ENCODE results near the gene SHROOM3. TPM values are rescaled to one million over a fixed set of nuclear protein-coding genes. Genes with fewer than 3 reads are reported as not detected.
A peak's percentile ranks its signal among the peaks of the same experiment; 100 is the strongest.

The SHROOM3 gene
- total and polyA plus RNA-seq, 7 donors, result 5.1 to 71.0 (median 28.2) TPM

- DNase-seq, result no peak
- Histone ChIP-seq H3K27me3 (no peaks in the 10 kb centered on the region), H3K9me3 (no peaks in the 10 kb centered on the region), H3K27ac (no peak overlapping the region), H3K4me3 (no peak overlapping the region), H3K36me3 (no peaks in the 10 kb centered on the region), H3K4me1 (peaks cover 0 to 20% (median 12%) of the 10 kb centered on the region in 4 donors)
- TF ChIP-seq POLR2A (IDR thresholded peaks at IDR 0.05), result no peak
- no peak for TF ChIP-seq CTCF (IDR thresholded peaks at IDR 0.05)
- TF ChIP-seq POLR2AphosphoS5 (IDR thresholded peaks at IDR 0.05), result no peak
- intact Hi-C loops (cut with DNase I), result no loop called here
- WGBS, 2 donors, result 89 to 91% methylated on average over 6 of the region's 6 CpGs
These were observed 219.1 kb downstream of the SHROOM3 start for GRCh38 chr4:76654084-76654483.

DNA sequence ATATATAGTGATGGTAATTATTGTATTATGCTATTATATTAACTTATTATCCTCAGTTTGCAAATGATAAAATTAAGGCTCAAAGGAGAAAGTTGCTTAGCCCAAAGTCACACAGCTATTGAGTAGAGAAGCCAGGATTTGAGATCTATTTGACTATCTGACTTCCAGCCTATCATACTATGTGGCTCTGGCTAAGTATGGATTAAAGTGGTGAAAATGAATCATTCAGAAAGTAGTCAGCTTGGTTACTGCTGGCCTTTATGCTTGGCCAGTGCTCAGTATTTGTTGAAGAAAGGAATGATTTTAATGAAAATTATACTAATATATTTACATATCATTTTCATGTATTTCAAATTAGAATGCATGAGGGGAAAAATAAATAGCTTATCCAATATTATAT, 219.8 kb downstream of the SHROOM3 start:
- TF ChIP-seq POLR2A (IDR thresholded peaks at IDR 0.05), result no peak
- TF ChIP-seq EP300 (IDR thresholded peaks at IDR 0.05), result no peak
- no peak for TF ChIP-seq CTCF (IDR thresholded peaks at IDR 0.05)
- TF ChIP-seq POLR2AphosphoS5 (IDR thresholded peaks at IDR 0.05), result no peak
- Histone ChIP-seq H3K4me1 (peaks cover 0 to 20% (median 12%) of the 10 kb centered on the region in 4 donors), H3K36me3 (no peaks in the 10 kb centered on the region), H3K27ac (no peak overlapping the region), H3K27me3 (no peaks in the 10 kb centered on the region), H3K4me3 (no peak overlapping the region), H3K9me3 (no peaks in the 10 kb centered on the region)
- no peak for DNase-seq
- intact Hi-C loops (cut with DNase I), result no loop called here

DNA sequence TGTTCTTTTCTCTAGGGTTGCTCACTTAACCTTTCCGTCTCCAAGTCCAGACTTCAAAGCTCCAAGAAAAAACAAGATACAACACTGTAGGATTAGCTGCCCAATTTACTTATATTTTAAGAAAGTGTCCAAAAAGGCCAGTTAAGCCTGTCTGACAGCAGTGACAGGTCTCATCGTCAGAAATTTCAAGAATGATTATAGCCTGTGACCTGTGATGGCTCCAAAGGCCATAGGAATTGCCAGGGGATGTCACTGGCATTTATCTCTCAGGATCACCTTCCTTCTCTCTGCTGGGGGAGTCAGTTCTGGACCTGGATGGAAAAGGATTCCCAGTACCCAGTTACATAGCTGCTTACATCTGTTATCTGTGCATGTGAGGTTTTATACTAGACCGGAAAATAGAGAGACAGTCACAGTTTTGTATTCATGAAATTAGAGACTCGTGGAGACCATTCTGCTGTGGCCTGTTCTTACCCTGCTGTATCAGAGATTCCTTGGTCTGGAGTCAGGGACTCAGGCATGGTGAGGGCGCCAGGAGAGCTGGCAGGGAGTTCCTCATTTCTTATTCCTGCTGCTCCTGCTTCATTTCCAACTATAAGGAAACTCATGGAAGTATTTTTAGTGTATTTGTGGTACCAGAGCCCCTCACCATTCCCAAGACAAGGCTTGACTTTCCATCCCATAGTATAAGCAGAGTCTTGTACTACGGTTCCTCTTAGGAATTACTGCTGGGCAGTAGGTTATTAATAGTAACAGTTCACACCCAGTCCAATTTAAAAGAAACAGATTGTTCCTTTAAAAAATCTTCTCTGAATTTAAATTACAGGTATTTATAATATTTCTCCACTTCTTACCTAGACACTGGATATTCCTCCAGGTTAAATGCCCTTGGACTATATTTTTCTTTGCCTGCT, 220.8 kb downstream of the SHROOM3 start:
- DNase-seq, result no peak
- Histone ChIP-seq H3K27ac (peak overlapping the region in 3 of 4 donors; percentile 12 to 69 (median 15)), H3K9me3 (no peaks in the 10 kb centered on the region), H3K27me3 (no peaks in the 10 kb centered on the region), H3K4me1 (peaks cover 0 to 20% (median 12%) of the 10 kb centered on the region in 4 donors), H3K36me3 (no peaks in the 10 kb centered on the region), H3K4me3 (no peak overlapping the region)
- 86 to 92% methylated on average over 6 of the region's 6 CpGs for WGBS, 2 donors
- intact Hi-C loops (cut with DNase I), result no loop called here
- no peak for TF ChIP-seq CTCF (IDR thresholded peaks at IDR 0.05)
- no peak for TF ChIP-seq POLR2A (IDR thresholded peaks at IDR 0.05)
- no peak for TF ChIP-seq EP300 (IDR thresholded peaks at IDR 0.05)
- TF ChIP-seq POLR2AphosphoS5 (IDR thresholded peaks at IDR 0.05), result no peak

DNA sequence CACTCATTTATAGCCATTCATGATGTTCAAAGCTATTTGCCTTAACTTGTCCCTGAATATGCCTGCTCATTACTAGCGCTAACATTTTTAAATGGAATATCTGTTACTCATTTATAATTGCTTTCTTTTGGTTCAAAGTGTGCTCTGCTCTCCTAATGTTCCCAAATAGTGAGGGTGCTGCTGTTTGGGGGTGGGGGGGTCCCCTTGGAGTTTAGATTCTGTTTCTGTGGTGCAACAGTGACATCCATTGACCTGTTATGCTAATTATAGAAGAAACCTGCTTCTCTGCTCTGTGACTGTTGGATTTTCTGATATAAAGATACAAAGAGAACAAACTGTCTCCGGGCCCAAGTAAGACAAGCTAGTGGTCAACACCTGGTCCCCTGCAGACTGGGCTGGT, 222.4 kb downstream of the SHROOM3 start:
- no peak for DNase-seq
- Histone ChIP-seq H3K27me3 (no peaks in the 10 kb centered on the region), H3K27ac (no peak overlapping the region), H3K4me3 (no peak overlapping the region), H3K36me3 (no peaks in the 10 kb centered on the region), H3K9me3 (no peaks in the 10 kb centered on the region), H3K4me1 (peaks cover 0 to 20% (median 12%) of the 10 kb centered on the region in 4 donors)
- 95 to 97% methylated on average over 2 of the region's 2 CpGs for whole genome bisulfite sequencing, 2 donors
- TF ChIP-seq CTCF (IDR thresholded peaks at IDR 0.05), result no peak
- no peak for TF ChIP-seq POLR2AphosphoS5 (IDR thresholded peaks at IDR 0.05)
- no peak for TF ChIP-seq POLR2A (IDR thresholded peaks at IDR 0.05)
- TF ChIP-seq EP300 (IDR thresholded peaks at IDR 0.05), result no peak
- intact Hi-C loops (cut with DNase I), result no loop called here
